ENCODE results near the gene SLC26A8.
"Not testable (repeated sequence)": the region's sequence is repeated elsewhere in the genome, so short reads cannot be mapped to it uniquely, and the experiment has no call there.

SLC26A8 gene

DNA sequence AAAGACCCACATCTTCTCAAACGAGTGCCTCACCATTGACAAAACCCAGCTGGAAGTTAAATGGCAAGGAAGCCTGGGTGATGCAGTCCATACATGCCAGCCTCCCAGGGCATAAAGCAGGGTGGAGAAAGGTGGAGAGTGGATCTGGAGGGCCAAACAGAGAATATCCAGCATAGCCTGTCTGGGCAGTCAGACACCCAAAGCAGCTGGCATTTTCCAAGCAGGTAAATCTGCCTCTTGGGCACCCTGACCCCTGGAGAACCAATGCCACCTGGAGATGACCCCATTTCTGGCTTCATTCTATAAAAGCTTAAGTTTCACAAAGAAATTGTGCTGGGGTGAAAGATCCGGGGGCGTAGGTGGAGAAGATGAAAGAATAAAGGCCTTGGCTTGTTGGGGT, 98.5 kb downstream of the SLC26A8 start:
- TF ChIP-seq, protein P1, sequence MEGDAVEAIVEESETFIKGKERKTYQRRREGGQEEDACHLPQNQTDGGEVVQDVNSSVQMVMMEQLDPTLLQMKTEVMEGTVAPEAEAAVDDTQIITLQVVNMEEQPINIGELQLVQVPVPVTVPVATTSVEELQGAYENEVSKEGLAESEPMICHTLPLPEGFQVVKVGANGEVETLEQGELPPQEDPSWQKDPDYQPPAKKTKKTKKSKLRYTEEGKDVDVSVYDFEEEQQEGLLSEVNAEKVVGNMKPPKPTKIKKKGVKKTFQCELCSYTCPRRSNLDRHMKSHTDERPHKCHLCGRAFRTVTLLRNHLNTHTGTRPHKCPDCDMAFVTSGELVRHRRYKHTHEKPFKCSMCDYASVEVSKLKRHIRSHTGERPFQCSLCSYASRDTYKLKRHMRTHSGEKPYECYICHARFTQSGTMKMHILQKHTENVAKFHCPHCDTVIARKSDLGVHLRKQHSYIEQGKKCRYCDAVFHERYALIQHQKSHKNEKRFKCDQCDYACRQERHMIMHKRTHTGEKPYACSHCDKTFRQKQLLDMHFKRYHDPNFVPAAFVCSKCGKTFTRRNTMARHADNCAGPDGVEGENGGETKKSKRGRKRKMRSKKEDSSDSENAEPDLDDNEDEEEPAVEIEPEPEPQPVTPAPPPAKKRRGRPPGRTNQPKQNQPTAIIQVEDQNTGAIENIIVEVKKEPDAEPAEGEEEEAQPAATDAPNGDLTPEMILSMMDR (IDR thresholded peaks at IDR 0.05; ENCODE audit: borderline replicate concordance, insufficient read depth, low read depth, low read length): no peak
- no peak overlapping the region for H3K4me3 ChIP-seq (ENCODE audit: low read depth, low read length)

DNA sequence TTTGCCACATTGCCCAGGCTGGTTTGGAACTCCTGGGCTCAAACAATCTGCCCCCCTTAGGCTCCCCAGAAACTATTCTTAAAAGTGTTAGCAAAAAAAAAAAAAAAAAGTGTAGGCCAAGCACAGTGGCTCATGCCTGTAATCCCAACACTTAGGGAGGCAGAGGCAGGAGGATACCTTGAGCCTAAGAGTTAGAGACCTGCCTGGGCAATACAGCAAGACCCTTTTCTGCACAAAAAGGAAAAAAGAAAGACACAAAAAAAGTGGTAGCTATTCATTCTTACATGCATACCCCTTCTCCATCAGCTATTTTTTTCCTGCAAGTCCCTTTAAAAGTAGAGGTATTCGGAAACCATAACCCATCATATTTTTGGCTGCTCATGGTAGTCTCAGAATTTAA, 100.3 kb downstream of the SLC26A8 start:
- no peak overlapping the region for H3K4me3 ChIP-seq (ENCODE audit: low read depth, low read length)
- TF ChIP-seq, protein P1 (IDR thresholded peaks at IDR 0.05; ENCODE audit: borderline replicate concordance, insufficient read depth, low read depth, low read length): no peak

DNA sequence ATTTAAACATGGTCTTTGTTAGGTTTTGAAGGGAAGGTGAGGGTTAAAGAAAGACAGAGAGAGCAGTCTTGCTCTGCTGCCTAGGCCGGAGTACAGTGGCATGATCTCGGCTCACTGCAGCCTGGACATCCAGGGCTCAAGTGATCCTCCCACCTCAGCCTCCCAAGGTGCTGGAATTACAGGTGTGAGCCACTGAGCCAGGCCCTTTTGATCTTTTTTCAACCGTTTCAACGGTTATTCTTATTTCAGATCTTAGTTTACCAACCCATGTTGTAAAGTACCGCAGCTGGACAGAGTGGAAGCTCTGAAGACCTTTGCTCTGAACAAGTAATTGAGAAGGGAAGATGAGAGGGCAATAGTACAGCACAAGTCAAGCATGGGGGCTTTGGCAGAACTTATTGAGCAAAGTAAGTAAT, 102.3 kb downstream of the SLC26A8 start:
- TF ChIP-seq, protein P1 (IDR thresholded peaks at IDR 0.05; ENCODE audit: borderline replicate concordance, insufficient read depth, low read depth, low read length): no peak
- no peak overlapping the region for H3K4me3 ChIP-seq (ENCODE audit: low read depth, low read length)

DNA sequence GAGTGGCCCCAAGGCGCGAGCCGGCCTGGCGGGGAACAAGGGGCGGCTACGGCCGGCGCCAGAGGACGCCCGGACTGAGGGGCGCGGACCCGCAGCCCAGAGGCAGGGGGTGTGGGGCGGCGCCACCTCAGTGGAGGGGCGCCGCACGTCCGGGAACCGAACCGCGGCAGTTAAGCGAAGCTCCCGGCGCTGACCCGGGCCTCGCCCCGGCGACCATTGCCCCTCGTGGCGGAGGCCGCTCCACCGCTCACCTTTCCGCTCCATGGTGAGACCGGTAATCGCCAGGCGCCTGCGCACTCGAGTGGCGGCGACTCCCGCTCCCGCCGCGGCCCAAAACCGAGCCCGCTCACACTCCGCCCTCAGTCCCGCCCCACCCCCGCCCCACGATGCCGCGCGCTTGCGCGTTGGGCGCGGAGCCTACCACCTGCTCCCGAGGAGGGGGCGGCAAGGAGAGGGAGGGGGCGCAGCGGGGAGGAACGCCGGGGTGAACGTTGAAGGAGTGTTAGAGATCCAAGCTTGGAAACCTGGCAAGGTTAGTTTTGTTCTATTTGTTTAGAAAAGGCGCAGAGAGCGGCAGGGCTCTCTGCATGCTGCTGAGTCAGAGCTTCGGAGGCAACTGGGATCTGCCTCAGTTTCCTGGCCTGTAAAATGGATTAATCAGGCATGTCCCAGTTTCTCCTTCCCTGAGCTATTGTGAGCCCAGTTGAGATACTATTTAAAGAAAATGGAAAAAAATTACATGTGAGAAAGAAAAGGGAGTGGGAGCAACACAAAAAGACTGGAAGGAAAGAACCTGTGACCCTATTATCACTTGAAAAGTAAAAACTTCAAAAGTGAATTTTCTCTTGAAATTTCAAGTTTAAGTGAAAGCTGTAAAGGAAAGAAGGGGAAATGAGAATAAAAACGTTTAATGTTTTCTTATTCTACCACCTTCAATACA, 103.4 kb downstream of the SLC26A8 start, which contains the start of gene SRPK1:
Gene SRPK1 (minus strand): TSS at position 306 of the 940 bp plus-strand sequence. CDS start 42 bp downstream, at position 264.
- TF ChIP-seq, protein P1 (IDR thresholded peaks at IDR 0.05; ENCODE audit: borderline replicate concordance, insufficient read depth, low read depth, low read length): 0 out of 2 replicates have a peak, but pooled peaks have one; percentile 4
- H3K4me3 ChIP-seq (ENCODE audit: low read depth, low read length): peak within 1 kb of the TSS; percentile 73

DNA sequence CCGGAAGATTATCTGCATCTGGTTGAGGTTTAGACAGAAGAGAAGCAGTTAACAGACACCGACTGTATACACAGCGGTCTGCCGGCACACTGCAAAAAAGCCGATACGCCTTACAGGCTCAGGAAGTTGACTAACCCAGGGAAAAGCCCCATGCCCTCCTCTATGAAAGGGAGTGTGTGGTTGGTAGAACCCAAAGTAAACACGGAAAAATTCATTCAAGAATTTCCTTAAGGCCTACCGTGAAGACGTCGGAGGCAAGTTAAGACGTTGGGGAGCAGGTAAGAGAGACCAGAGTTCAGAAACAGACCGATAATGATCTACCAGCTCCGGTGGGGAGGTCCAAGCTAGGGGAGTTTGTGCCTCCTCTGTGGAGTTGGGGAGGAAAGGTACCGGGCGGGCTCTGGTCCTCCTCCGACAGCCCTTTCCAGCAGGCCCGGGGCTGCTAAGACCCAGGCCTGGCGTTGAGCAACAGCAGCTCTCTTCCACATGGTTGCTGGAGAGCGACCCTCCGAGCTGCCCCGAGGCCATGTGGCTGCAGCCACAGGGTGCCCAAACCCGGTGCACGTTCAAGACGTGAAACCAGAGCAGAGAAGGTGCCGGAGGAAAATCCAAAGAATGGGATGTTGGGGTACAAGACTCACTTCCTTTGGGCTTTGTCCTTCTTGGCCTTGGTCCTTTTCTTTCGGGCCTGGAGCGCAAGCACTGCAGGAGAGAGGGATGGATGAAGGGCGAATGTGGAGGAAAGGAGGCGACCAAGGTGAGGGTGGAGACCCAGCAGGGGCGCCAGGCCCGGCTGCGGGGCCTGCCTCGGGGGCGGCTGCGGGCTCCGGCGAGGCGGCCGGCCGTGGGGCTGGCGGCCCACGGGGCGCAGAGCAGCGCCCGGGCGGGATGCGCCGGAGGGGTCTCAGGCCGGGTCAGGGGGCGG, 104.4 kb downstream of the SLC26A8 start:
- TF ChIP-seq, protein P1 (IDR thresholded peaks at IDR 0.05; ENCODE audit: borderline replicate concordance, insufficient read depth, low read depth, low read length): no peak
- peak overlapping the region; percentile 73 for H3K4me3 ChIP-seq (ENCODE audit: low read depth, low read length)

DNA sequence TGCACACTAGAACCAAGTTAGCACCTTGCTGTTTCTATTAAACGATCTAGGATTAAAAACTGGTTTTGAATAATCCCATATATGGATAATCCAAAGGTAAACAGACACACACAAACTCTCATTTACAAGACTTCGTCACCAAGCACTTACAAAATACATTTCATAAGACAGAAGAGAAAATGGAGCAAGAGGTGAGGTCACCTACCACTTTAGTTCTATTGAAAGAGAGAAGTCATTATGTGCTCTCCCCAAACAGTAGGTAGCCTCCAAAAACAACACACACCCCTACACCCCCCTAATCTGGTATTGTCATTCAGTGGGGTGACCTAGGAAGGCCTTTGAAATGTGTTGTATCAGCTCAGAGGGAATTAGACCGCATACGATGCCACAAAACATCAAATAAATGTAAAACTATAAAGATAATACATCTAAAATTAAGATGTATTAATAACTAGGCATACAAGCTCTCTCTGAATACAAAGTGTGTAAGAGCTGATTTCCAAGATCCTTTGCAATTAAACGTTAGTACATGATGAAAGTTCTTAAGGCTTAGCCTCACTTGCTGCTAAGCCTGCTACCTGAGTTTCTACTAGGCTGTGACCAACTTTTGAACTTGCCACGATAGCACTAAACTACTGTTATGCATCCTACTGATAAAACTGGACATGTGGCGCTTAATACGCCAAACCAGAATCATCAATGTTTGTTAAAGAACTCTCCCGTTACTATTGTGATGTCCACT, 105.2 kb downstream of the SLC26A8 start:
- TF ChIP-seq, protein P1 (IDR thresholded peaks at IDR 0.05; ENCODE audit: borderline replicate concordance, insufficient read depth, low read depth, low read length): no peak
- peak overlapping the region; percentile 73 for H3K4me3 ChIP-seq (ENCODE audit: low read depth, low read length)

DNA sequence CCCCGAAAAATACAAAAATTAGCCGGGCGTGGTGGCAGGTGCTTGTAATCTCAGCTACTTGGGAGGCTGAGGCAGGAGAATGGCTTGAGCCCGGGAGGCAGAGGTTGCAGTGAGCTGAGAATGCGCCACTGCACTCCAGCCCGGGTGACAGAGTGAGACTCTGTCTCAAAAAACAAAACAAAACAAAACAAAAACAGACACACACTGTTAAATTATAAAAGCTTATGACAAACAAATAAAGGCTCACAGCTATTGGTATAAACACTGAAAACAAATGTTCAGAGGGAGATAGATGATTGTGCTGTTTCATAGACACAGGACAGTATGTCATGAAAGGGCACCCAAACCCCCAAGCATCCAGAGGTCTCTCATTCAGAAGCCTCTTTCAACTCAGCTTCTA, 107.5 kb downstream of the SLC26A8 start:
- H3K4me3 ChIP-seq (ENCODE audit: low read depth, low read length): not testable (repeated sequence)
